ENCODE measurements around the gene SCAF4. TPM values are rescaled to one million over a fixed set of nuclear protein-coding genes. Genes with fewer than 3 reads are reported as not detected.

Gene SCAF4
- total and polyA plus RNA-seq, 10 of the 15 experiments (the other 5 are each of a cell fraction or from before 2014, with no cell fraction given) = 4.3 to 49.3 (median 16.0) TPM

DNA sequence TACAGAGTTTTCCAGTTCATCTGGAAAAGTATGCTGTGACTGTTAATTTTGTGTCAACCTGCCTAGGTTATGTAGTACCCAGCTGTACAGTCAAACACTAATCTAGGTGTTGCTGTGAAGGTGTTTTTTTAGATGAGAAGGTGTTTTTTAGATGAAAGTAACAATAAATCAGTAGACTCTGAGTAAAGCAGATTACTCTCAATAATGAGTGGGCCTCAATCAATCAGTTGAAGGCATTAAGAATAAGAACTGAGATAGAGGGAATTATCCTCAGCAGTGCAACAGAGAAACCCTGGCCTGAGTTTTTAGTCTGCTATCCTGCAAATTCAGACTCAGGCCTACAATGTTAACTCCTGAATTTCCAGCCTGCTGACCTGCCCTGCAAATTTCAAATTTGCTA, 33.5 kb downstream of the SCAF4 start:
- CTCF ChIA-PET = no interaction called here
- no peaks in the 10 kb centered on the region for H3K79me2 ChIP-seq (ENCODE audit: control insufficient read depth, insufficient read depth, low read length)
- TF ChIP-seq CHD4 (IDR thresholded peaks at IDR 0.05) (no peak), EZH2 (IDR thresholded peaks at IDR 0.05; ENCODE audit: borderline replicate concordance, control insufficient read depth, low read depth, low read length) (no peak), NR2F1 (conservative IDR thresholded peaks at IDR 0.05) (no peak), IKZF2 (IDR thresholded peaks at IDR 0.05) (no peak), SIX5 (IDR thresholded peaks at IDR 0.05; ENCODE audit: low read depth, low read length, severe bottlenecking) (no peak), BHLHE40 (IDR thresholded peaks at IDR 0.05; ENCODE audit: borderline replicate concordance in 1 of 2, low read depth in 2 of 2, low read length in 1 of 2) (no peak), HDAC2 (IDR thresholded peaks at IDR 0.05) (no peak), NR2C1 (IDR thresholded peaks at IDR 0.05) (no peak), ESRRA (IDR thresholded peaks at IDR 0.05; ENCODE audit: low read length) (no peak), NRF1 (conservative IDR thresholded peaks at IDR 0.05; ENCODE audit: low read depth, low read length) (no peak)
- TF ChIP-seq, protein P1, sequence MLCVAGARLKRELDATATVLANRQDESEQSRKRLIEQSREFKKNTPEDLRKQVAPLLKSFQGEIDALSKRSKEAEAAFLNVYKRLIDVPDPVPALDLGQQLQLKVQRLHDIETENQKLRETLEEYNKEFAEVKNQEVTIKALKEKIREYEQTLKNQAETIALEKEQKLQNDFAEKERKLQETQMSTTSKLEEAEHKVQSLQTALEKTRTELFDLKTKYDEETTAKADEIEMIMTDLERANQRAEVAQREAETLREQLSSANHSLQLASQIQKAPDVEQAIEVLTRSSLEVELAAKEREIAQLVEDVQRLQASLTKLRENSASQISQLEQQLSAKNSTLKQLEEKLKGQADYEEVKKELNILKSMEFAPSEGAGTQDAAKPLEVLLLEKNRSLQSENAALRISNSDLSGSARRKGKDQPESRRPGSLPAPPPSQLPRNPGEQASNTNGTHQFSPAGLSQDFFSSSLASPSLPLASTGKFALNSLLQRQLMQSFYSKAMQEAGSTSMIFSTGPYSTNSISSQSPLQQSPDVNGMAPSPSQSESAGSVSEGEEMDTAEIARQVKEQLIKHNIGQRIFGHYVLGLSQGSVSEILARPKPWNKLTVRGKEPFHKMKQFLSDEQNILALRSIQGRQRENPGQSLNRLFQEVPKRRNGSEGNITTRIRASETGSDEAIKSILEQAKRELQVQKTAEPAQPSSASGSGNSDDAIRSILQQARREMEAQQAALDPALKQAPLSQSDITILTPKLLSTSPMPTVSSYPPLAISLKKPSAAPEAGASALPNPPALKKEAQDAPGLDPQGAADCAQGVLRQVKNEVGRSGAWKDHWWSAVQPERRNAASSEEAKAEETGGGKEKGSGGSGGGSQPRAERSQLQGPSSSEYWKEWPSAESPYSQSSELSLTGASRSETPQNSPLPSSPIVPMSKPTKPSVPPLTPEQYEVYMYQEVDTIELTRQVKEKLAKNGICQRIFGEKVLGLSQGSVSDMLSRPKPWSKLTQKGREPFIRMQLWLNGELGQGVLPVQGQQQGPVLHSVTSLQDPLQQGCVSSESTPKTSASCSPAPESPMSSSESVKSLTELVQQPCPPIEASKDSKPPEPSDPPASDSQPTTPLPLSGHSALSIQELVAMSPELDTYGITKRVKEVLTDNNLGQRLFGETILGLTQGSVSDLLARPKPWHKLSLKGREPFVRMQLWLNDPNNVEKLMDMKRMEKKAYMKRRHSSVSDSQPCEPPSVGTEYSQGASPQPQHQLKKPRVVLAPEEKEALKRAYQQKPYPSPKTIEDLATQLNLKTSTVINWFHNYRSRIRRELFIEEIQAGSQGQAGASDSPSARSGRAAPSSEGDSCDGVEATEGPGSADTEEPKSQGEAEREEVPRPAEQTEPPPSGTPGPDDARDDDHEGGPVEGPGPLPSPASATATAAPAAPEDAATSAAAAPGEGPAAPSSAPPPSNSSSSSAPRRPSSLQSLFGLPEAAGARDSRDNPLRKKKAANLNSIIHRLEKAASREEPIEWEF (IDR thresholded peaks at IDR 0.05; ENCODE audit: insufficient replicate concordance, low read depth, low read length) = no peak
- TF ChIP-seq, protein P2, sequence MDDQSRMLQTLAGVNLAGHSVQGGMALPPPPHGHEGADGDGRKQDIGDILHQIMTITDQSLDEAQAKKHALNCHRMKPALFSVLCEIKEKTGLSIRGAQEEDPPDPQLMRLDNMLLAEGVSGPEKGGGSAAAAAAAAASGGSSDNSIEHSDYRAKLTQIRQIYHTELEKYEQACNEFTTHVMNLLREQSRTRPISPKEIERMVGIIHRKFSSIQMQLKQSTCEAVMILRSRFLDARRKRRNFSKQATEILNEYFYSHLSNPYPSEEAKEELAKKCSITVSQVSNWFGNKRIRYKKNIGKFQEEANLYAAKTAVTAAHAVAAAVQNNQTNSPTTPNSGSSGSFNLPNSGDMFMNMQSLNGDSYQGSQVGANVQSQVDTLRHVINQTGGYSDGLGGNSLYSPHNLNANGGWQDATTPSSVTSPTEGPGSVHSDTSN (IDR thresholded peaks at IDR 0.05; ENCODE audit: insufficient replicate concordance, low read depth, low read length) = no peak
- TF ChIP-seq, protein P3, sequence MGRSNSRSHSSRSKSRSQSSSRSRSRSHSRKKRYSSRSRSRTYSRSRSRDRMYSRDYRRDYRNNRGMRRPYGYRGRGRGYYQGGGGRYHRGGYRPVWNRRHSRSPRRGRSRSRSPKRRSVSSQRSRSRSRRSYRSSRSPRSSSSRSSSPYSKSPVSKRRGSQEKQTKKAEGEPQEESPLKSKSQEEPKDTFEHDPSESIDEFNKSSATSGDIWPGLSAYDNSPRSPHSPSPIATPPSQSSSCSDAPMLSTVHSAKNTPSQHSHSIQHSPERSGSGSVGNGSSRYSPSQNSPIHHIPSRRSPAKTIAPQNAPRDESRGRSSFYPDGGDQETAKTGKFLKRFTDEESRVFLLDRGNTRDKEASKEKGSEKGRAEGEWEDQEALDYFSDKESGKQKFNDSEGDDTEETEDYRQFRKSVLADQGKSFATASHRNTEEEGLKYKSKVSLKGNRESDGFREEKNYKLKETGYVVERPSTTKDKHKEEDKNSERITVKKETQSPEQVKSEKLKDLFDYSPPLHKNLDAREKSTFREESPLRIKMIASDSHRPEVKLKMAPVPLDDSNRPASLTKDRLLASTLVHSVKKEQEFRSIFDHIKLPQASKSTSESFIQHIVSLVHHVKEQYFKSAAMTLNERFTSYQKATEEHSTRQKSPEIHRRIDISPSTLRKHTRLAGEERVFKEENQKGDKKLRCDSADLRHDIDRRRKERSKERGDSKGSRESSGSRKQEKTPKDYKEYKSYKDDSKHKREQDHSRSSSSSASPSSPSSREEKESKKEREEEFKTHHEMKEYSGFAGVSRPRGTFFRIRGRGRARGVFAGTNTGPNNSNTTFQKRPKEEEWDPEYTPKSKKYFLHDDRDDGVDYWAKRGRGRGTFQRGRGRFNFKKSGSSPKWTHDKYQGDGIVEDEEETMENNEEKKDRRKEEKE (IDR thresholded peaks at IDR 0.05) = no peak
- TF ChIP-seq, protein P4, sequence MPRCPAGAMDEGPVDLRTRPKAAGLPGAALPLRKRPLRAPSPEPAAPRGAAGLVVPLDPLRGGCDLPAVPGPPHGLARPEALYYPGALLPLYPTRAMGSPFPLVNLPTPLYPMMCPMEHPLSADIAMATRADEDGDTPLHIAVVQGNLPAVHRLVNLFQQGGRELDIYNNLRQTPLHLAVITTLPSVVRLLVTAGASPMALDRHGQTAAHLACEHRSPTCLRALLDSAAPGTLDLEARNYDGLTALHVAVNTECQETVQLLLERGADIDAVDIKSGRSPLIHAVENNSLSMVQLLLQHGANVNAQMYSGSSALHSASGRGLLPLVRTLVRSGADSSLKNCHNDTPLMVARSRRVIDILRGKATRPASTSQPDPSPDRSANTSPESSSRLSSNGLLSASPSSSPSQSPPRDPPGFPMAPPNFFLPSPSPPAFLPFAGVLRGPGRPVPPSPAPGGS (IDR thresholded peaks at IDR 0.05; ENCODE audit: borderline replicate concordance, insufficient read depth, low read depth, low read length, poor library complexity, severe bottlenecking) = no peak

More for the DNA sequence above, 33.5 kb downstream of the SCAF4 start:
- POLR2A ChIA-PET = interaction anchor here (0.6 kb wide), 1 partner anchor 32 kb away, joined by 9 read pairs; no protein-coding TSS in a partner anchor
- no peak overlapping the region for H3K4me2 ChIP-seq (ENCODE audit: control insufficient read depth, insufficient read depth)
- peaks cover 9 to 25% of the 10 kb centered on the region in 2 experiments for H3K36me3 ChIP-seq (ENCODE audit: control insufficient read depth in 2 of 2, insufficient read depth in 2 of 2, low read length in 1 of 2)
- no peaks in the 10 kb centered on the region for H3K4me1 ChIP-seq (ENCODE audit: control insufficient read depth, insufficient read depth, low read length)
- no peak overlapping the region for H3K4me3 ChIP-seq
- no peak overlapping the region for H3K9ac ChIP-seq (ENCODE audit: control insufficient read depth, insufficient read depth, low read length)
- RAD21 ChIA-PET (ENCODE audit: unreplicated experiment) = no interaction called here
- no peak for DNase-seq (ENCODE audit: low read depth, low spot score)
- no peaks in the 10 kb centered on the region for H3K9me3 ChIP-seq (replicated peaks; ENCODE audit: control insufficient read depth, insufficient read depth, low read length)
- no peaks in the 10 kb centered on the region for H3K27me3 ChIP-seq (replicated peaks in 1 of 2; ENCODE audit: control insufficient read depth in 2 of 2, insufficient read depth in 2 of 2, low read length in 1 of 2)
- no peak overlapping the region for H3K27ac ChIP-seq (ENCODE audit: control insufficient read depth, insufficient read depth)
- intact Hi-C loops (cut with micrococcal nuclease; ENCODE audit: unreplicated experiment) = no loop called here
- no peaks in the 10 kb centered on the region for H4K20me1 ChIP-seq (ENCODE audit: control insufficient read depth, insufficient read depth)
- SMC1A ChIA-PET (ENCODE audit: uncharacterized antibody, unreplicated experiment) = interaction anchor here (0.6 kb wide), 1 partner anchor 13 kb away, joined by 4 read pairs; no protein-coding TSS in a partner anchor
- in situ Hi-C loops (cut with MboI) = no loop called here
- FAIRE-seq = no peak
- no peak overlapping the region for H2AFZ ChIP-seq (ENCODE audit: control insufficient read depth, low read depth, low read length)
- BruUV-seq (replicated peaks) = no TSS peak
- no peak for ATAC-seq
